ENCODE results near the gene MTM1.

DNA sequence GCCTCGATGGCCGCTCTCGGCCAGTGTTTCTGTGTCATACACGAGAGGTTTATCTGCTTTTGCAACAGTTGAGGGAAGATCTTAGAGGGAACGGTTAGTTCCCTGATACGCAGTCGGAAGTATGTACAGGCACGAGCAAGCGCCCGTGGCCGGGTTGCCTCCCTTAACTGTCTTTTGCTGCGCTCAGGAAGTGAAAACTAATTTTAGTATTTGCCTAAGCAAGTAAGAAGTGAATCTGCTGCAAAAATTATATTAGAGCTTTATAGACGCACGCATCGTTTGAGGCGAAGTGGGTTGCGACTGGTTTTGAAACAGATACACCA lies 695 bp downstream of the MTM1 start:
- TF ChIP-seq TAF1 (IDR thresholded peaks at IDR 0.05; ENCODE audit: borderline replicate concordance, low read depth, low read length), result no peak
- TF ChIP-seq POLR2AphosphoS5 (IDR thresholded peaks at IDR 0.05; ENCODE audit: low read depth, low read length), result no peak
- TF ChIP-seq POLR2A (IDR thresholded peaks at IDR 0.05; ENCODE audit: low read depth, low read length), result no peak
